Stimulated activated CD4-positive, alpha-beta T cell treated with anti-CD3 and anti-CD28 coated beads, Interleukin-12 subunit alpha, Interleukin-12 subunit beta, amount 100 ng/mL, for 4 hours (primary cell): Measurements from ENCODE around the gene SH2D7.

Experiments used
- DNase-seq: peaks from one replicate; pipeline ENCODE4 v3.0.0-alpha.2; 2020

The SH2D7 gene

DNA sequence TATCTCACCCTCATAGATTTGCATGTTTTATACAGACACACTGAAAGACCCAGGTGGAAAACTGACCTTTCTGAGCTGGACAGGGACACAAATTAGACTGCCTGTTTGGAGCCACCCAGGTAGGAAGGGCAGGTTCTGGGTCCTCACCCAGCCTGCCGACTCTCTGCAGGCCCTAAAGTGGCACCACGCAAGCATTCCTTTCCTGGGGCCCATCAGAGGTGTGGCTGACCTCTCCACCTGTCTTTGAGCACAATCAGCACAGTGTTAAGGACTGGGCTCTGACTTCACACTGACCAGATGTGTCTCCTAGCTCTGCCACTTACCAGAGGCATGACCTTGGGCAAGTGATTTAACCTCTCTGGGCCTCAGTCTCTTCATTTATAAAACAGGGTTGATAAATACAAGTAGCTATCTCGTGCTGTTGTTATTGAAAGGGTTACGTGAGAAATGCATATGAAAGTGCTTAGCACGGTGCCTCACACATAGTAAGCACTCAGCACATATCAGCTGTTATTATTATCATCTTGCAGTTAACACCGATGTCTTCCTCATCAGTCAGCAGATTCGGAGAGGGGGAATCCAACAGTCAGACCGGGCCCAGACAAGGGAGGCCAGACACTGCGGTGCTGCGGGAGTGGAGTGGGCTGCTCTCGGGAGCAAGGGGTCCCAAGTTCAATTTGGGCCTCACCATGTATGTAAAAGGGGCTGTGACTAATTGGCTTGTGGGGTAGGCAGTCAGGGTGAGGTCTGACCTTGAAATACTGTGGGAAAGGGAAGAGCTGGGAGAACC lies 12.9 kb upstream of the SH2D7 start:
- DNase-seq = no peak

DNA sequence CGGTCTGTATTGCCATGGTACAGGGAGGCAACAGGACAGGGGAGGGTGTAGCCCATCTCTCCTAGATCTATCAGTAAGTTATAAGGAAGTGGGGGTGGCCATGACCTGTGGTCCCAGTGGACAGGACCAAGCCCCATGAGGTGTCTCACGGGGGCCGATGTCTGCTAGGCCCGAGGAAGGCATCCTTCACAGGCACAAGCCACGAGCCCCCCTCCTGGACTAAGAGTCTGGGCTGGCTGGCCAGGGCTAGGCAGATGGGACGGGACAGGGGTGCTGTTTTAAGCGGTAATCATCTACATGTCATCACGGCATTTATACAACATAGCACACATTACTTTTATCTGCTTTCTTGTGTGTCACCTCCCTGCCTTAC lies 12.3 kb upstream of the SH2D7 start:
- no peak for DNase-seq

DNA sequence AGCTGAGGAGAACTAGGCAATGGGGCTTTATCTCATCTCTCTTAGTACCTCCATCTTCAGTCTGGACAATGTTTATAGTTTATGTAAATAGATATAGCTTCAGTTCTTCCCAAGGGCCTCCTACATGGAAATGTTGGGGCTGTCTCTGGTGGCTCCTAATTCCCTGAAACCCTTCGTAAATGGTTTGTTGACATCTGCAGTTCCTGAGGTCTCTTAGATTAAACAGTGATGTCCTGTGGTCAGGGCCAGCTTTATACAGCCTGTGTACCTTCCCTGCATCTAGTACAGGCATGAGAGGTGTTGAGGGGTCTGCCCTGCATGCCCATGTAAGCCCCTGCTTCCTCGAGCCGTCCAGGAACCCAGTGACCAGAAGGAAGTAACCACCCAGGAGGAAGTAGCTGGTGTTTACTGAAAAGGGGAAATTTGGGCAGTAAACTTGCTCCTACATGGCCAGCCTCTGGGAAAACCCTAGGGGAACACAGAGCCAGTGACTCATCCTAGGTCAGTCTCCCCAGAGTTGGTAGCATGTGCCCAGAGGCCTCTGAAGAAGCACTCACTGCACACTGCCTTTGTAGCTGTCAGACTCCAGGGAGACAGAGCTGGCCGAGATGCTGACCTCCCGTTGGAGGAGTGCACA lies 10.1 kb upstream of the SH2D7 start:
- no peak for DNase-seq

DNA sequence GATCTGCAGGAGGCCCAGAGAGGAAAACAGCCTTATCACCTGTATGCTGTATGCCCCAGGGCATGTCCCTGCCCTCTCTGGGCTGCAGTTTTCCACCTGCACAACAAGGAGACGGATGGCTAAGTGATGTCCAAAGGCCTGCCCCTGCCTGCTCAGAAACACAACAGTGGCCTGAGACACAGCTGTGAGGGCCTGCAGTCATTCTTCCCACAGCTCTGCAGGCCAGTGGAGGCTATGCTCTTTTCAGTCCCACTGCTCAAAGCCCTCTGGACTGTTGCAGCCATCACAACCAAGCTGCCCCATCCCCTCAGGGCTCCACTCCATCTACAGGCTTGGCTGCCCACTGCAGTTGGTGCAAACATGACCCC lies 9.6 kb upstream of the SH2D7 start:
- no peak for DNase-seq

DNA sequence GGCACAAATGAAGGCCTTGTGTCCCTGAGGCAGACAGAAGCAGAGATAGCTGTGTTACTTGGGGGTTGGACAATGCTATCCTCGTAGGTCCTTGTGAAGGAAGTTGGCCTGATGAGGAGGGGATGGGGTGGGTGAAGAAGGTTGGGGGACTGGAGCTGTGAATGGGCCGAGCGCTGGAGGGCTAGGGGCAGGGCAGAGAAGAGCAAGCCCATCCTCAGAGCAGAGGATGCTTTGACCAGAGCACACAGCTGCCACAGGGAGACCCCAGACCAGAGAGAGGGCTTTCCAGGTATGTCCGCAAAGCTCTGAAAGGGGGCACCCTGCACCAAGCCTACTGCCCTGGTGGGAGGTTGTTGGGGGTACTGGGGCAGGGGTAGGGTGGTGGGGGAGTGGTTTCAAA lies 9.2 kb upstream of the SH2D7 start:
- DNase-seq = no peak

DNA sequence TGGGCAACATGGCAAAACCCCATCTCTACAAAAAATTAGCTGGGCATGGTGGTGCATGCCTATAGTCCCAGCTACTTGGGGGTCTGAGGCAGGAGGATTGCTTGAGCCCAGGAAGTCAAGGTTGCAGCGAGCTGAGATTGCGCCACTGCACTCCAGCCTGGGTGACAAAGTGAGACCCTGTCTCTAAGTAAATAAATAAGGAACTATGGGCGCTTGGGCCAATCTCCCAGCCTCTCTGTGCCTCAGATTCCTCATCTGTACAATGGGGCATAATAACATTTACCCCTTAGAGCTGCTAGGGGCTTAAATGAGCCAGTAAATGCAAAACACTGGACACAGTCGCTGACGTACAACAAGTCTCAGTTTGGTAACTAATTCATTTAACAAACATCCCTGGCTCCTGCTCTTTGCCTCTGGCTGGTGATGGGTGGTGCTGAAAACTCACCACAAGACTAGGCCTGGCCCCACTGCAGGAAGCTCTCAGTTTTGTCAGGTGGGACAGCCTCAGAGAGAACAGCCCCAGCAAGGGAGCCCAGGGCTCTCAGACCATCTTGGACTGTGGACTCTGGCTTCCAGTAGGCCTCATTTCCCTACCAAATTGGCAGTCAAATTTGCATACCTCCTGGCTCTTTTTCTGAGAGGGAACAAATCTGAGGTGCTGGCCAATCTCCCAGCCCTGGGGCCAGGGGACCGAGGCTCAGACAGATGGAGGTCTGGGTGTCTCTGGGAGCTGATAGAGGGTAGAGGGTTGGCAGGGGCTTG lies 8.5 kb upstream of the SH2D7 start:
- no peak for DNase-seq

DNA sequence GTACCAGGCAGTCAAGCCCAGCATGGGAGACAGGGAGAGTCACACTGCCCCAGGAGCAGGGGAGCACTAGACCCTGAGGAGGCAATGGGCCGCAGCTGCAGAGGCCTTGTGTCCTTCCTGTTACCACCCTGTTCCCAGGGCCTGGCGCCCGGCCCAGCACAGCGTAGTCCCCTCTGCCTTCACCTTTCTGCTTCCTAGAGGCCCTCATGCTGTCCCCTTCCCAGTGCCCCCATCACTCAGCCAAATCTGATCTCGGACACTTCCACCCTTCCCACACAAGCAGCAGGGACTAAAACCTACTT lies 8.0 kb upstream of the SH2D7 start:
- no peak for DNase-seq

DNA sequence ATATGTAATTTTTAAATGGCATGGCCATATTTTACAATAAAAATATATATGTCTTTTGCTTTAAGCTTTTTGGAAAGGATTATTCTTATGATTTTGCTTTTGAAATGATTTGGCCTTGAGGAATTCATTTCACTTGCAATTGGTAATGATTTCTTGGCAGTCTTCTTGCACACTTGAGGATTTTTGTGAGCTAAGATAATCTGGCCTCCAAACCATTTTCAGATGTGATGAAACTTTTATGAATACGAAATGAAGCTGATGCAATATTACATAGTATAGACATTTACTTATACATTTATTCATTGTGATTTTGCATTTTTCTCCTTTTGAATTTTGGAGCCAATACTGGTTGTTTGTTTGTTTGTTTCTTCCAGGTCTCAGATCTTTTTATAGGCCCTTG lies 6.4 kb upstream of the SH2D7 start:
- DNase-seq = no peak

DNA sequence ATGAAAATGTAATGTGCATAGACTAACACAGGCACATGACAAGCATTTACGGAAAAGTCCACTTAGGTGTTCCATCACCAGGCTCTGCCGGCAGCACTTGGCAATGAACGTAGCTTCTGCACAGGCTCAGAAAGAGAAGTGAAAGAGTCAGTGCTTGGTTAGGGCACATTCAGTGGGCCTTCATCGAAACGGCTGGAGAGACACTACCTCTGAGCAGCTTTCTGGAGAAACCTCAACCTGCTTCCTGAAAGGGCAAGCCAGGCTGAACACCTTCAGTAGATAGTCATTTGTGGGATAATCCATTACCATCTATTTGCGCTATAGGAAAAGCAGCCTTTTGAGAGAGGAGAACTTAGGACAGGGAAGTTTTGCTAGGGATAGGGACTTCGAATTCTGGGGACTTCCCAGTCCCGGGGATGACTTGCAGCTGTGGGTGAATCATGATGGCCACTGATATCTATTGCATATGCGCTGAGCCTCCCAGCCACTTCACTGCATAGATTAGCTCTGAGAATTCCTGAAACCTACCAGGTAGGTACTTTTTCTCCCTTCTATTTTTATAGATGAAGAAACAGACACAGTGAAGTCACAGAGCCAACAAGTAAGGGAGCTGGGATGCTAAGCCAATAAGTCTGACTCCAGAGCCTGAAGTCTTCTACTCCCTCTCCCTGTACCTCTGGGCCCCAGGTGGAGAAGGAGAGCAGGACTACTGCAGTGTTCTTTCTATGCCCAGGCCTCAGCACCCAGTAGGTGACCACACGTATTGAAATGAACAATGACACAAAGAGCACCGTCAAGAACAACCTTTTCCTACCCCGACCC lies 4.2 kb upstream of the SH2D7 start:
- no peak for DNase-seq

DNA sequence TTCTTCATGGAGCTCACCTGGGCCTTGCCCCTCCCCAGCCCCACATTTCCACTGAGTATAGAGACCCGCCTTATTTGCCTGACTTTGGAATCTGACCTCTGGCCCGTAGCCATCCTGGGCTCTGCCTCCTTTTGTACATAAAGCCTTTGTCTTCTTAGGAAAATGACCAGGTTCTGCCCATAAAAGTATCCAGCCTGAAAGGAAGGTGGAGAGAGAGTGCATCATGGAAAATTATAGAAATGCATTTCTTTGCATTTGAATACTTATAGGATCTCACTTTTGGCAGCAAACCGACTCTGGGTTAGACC lies 3.6 kb upstream of the SH2D7 start:
- DNase-seq = no peak

DNA sequence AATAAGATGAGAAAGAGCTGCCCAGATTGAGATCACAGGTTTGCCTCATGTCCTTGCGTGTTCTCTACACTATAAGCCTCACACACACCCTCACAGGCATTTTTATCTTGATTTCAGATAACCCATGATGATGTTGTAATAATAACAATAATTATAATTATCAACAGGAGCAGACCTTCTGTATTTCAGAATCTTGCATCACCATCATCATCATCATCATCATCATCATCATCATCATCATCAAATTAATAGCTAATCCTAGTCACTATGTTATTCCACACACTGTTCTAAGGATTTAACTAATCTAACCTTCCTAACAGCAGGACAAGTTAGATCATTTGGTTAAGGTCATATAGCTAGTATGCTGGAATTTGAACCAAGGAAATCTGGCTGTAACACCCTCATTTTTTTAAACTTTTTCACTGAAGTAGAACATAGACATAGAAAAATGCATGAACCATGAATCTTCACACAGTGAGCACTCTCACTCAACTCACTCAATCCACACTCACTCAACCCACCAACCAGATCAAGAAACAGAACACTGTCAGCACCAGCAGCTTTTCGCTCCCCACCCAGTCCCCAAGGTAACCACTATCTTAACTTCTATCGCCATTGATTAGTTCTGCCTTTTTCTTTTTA lies 1.8 kb upstream of the SH2D7 start:
- no peak for DNase-seq

DNA sequence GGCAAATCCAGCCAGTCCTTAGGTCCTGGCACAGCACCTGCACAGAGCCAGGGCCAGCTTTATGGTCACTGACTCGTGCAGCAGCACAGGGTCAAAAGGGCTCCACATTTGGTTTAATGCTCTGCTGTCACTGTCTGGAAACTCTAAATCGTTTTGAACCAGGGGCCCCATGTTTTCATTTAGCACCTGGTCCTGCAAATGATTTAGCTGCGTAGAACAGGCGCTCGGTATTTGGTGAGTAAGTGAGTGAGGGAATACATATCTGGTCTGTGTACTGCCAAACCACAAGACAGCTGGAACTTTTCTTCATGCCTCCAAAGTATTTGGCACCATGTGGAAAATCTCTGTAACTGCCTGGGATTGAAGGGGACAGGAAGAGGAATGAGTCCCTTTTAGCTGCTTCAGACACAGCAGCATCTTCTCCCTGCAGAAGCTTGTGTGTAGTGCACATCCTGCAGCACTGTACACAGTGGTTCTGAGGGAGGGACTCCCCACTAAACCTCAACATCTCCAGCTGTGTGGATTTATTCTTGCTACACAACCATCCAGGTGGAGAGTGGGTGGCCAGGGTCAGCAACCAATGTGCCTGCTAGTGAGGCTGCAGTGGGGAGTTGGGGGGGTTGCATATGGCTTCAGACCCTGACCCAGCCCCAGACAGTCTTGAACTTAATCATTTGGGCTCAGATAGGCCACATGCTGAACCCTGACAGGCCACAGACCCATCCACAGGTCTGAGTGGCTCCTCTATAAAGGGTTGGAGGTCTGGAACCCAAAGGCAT lies 1.1 kb downstream of the SH2D7 start:
- DNase-seq = no peak

DNA sequence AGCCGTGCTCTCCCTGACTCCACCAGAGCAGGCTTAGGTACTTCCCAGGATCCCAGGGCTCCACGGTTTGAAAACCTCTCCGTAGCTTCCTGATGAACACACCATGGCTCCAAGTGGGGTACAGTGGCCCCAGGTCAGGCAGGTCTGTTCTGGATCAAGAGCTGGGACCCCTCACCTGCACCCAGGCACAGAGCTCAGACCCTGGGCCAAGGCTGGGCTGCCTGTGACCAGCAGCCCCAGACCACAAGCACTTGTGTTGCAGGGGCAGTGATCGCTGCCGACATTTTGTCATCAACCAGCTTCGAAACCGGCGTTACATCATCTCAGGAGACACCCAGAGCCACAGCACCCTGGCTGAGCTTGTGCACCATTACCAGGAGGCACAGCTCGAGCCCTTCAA lies 5.3 kb downstream of the SH2D7 start:
- DNase-seq = no peak

DNA sequence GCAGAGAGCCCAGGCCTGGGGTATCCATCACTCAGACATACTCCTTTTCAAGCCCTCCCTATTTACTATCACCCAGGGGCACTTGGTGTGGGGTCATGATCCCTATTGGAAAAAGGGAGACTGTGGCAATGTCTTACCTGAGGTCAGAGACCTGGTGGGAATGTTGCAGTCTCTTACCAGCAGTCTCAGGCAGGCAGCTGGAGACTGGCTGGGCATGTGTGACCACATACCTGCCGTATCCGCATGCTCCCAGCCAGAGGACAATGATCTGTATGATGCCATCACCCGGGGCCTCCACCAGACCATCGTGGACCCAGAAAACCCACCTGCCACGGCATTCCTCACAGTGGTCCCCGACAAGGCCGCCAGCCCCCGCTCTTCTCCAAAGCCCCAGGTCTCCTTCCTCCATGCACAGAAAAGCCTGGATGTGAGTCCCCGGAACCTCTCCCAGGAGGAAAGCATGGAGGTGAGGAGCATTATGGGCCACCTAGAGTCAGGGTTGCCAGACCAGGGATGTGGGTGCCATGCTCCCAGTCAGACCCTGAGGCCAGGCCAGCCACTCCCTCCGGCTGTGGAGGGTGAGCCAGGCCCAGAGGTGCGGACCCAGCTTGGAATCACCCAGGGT lies 5.9 kb downstream of the SH2D7 start:
- no peak for DNase-seq

DNA sequence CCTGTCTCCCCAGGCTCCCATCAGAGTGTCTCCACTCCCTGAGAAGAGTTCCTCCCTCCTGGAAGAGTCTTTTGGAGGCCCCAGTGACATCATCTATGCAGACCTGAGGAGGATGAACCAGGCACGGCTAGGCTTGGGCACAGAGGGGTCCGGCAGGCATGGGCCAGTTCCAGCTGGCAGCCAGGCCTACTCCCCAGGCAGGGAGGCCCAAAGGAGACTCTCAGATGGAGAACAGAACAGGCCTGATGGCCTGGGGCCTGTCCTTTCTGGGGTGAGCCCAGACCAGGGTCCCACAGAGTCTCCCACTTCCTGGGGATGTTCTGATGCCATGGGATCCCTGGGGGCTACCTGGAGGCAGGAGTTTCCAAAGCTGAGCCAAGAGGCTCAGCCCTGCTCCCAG lies 8.5 kb downstream of the SH2D7 start:
- no peak for DNase-seq

DNA sequence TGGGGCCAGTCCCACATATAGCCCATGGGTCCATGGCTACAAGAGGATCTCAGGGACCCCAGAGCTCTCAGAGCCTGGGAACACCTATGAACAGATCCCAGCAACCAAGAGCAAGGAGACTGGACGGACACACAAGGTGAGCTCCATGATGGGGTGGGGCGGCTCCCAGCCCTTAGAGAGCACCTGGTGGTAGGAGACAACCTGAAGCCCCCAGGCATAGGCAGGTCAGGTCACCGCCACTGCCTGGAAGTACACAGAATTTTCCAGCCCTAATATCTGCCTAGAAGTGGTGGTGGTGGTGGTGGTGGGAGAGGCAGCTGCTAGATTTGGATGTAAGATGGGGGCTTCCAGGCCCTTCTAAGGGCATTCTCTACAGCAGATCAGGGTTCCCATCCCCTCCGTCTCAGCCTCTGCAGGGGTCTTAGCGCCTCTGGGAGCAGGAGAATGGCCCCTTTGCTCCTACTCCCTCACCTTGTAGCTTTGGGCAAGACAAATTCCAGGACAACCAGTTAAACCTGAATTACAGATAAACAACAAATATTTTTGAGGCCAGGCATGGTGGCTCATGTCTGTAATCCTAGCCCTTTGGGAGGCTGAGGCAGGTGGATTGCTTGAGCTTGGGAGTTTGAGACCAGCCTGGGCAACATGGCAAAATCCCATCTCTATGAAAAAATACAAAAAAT lies 9.2 kb downstream of the SH2D7 start:
- DNase-seq = no peak

DNA sequence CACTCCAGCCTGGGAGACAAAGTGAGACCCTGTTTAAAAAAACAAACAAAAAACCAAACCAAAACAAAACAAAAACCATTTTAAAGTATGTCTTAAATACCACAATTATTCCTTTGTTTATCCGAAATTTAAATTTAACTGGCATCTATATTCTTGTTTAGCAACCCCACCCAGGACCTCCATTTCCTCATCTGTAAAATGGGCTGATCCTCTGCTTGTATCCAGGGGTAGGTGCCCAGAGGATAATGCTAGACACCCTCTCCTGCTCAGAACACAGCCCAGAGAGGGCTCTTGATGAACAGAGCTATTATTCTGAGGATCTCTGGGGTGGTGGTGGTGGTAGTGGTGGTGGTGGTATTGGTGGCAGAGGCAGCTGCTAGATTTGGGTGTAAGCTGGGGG lies 9.8 kb downstream of the SH2D7 start:
- no peak for DNase-seq

DNA sequence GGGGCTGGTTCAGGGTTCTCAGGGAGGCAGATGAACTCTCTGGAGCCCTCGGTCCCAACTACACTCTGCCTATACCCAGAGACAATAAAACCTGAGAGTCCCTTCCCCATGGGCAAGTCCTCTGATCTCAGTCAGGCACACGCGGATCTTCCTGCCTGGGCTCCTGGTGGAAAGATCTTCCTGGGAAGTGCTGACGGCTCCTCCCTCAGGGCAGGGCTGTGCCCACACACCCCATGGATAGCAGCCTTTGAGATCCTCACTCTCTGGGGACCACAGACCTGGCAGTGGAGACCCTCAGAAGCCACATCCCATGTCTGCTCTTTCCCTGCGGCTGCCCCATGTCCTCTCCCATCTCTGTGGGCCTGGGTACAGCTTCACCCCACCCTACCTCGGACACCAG lies 10.4 kb downstream of the SH2D7 start:
- no peak for DNase-seq

DNA sequence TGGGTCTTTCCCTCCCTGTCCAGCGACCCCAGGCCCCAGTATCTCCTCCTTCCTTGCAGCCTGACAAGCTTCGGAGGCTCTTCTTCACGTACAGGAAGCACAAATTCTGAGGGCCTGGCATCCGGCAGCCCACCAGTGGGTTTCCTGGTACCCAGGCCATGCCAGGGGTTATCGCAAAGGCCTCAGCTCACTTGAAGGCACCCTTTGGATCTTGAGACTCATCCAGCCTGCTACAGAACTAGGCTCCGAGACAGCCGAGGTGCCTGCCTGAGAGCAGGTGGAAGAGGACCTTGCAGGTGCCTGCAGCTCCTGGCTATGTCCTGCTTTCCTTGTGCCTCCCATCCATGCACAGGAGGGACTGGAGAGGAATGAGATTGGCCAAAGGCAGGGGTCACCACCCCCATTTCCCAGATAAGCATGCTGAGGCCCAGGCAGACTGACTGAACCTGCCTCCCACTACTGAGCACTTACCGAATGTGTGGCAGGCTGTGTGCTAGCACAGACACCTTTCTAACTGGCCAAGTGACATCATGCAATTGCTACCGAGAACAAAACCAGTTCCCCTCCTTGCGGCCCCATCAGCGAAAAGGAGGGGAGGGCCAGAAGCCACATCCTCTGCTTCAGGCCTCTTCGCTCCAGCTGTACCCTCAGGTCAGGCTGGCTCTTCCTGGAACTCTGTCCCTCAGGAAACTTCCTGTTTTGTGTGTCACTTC lies 11.2 kb downstream of the SH2D7 start:
- DNase-seq = peak; percentile 32

DNA sequence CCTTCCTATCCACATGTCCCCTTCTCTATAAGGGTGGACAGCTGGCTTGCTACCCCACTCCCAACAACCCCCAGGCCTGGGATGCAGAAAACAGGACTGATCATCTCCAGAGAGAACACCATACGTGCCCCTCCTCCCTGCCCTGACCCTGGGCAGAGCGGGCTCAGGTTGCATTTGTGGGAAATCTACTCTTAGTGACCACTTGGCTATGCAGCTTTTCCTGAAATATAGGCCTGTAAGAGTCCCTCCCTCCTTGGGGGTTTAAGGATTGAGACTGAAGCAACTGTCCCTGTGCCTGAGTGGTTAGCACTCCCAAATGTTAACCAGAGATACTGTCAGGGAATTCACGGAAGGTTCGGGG lies 11.7 kb downstream of the SH2D7 start:
- DNase-seq = no peak
